ENCODE results near the gene ABCB8.
A peak's percentile ranks its signal among the peaks of the same experiment; 100 is the strongest.

Gene ABCB8

GRCh38 chr7:151056666-151057505 lies 28.6 kb downstream of the ABCB8 start:
- TF ChIP-seq, protein P1, sequence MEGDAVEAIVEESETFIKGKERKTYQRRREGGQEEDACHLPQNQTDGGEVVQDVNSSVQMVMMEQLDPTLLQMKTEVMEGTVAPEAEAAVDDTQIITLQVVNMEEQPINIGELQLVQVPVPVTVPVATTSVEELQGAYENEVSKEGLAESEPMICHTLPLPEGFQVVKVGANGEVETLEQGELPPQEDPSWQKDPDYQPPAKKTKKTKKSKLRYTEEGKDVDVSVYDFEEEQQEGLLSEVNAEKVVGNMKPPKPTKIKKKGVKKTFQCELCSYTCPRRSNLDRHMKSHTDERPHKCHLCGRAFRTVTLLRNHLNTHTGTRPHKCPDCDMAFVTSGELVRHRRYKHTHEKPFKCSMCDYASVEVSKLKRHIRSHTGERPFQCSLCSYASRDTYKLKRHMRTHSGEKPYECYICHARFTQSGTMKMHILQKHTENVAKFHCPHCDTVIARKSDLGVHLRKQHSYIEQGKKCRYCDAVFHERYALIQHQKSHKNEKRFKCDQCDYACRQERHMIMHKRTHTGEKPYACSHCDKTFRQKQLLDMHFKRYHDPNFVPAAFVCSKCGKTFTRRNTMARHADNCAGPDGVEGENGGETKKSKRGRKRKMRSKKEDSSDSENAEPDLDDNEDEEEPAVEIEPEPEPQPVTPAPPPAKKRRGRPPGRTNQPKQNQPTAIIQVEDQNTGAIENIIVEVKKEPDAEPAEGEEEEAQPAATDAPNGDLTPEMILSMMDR (IDR thresholded peaks at IDR 0.05; ENCODE audit: low read depth, low read length, missing control alignments) = no peak
- peak overlapping the region; percentile 83 for H3K4me3 ChIP-seq (replicated peaks; ENCODE audit: low read depth, low read length)
- DNase-seq (ENCODE audit: extremely low read depth, low read depth) = no peak

GRCh38 chr7:151057506-151057988 lies 29.3 kb downstream of the ABCB8 start, which contains the start of gene CDK5:
Gene CDK5 (minus strand): TSS chr7:151057897. CDS start chr7:151057848, 49 bp downstream.
- peak within 1 kb of the TSS; percentile 83 for H3K4me3 ChIP-seq (replicated peaks; ENCODE audit: low read depth, low read length)
- no peak for DNase-seq (ENCODE audit: extremely low read depth, low read depth)
- TF ChIP-seq, protein P1 (IDR thresholded peaks at IDR 0.05; ENCODE audit: low read depth, low read length, missing control alignments) = no peak

GRCh38 chr7:151057989-151058780 lies 29.9 kb downstream of the ABCB8 start:
- DNase-seq (ENCODE audit: extremely low read depth, low read depth) = peak; percentile 98
- TF ChIP-seq, protein P1 (IDR thresholded peaks at IDR 0.05; ENCODE audit: low read depth, low read length, missing control alignments) = no peak
- H3K4me3 ChIP-seq (replicated peaks; ENCODE audit: low read depth, low read length) = peak overlapping the region; percentile 83

DNA sequence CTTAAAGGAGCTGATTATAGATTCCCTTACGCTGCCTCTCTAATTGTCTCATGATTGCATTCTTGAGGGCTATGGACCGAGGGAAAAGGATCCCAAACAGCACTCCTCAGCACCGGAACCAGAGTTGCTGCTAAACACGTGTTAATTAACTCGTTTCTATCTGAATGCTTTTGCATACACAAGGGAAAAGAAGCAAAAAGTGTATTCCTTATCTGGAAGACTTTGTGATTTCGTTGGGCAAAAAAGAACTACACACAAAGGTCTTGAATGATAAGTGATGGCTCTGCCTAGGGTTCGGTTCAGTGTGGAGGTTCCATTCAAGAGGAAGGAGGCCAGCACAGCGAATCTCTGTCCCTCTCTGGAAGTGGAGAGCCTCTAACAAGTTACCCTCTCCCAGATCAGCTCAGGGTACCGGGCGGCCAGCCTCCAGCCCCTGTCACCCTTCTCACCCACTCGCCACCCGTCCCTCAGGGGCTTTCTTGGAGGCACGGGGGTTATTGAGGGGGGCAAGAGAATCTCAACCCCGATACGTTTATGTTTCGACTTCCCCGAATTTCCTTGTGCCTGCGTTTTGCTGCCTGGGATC lies 30.6 kb downstream of the ABCB8 start:
- no peak for DNase-seq (ENCODE audit: extremely low read depth, low read depth)
- TF ChIP-seq, protein P1 (IDR thresholded peaks at IDR 0.05; ENCODE audit: low read depth, low read length, missing control alignments) = no peak
- peak overlapping the region; percentile 83 for H3K4me3 ChIP-seq (replicated peaks; ENCODE audit: low read depth, low read length)

DNA sequence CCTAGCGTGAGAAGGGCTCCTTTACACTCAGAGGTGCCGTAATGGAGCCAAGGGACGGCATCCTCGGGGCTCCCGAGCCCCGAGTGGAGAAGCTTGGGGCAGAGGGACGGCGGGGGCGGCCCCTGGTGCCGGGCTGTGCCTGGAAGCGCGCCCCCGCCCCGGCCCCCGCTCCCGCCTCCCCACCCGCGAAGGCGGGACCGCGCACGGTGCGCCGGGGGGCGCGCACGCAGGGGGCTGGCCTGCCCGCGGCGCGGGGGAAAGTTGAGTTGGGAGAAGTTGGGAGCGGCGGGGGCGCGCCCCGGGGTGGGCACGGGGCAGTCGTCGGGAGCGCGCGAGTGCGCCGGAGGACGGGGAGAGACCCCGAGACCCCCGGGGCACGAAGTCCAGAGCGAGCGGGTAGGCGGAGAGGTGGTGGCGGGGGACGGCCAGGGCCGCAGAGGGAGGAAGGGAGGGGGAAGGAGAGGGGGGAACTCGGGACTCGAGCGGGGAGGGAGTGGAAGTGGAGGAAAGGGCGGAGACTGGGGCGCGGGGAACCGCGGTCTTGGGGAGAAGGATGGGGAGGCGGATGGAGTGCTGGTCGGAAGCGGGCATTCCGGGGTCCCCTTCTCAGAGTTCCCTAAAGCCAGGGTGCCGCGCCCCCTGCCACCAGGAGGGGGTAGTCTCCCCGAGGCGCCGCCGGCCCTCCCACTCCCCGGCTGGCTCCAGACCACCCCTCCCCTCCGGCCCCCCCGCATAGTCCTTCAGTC lies 31.3 kb downstream of the ABCB8 start, which contains the start of gene SLC4A2:
Gene SLC4A2, plus strand, starts transcription at position 223 of the 746 bp plus-strand sequence. CDS start 2,399 bp downstream, outside the sequence.
- TF ChIP-seq, protein P1 (IDR thresholded peaks at IDR 0.05; ENCODE audit: low read depth, low read length, missing control alignments) = peak; percentile 51
- H3K4me3 ChIP-seq (replicated peaks; ENCODE audit: low read depth, low read length) = peak within 1 kb of the TSS; percentile 83
- no peak for DNase-seq (ENCODE audit: extremely low read depth, low read depth)

- DNase-seq (ENCODE audit: extremely low read depth, low read depth) = no peak
- peak overlapping the region; percentile 83 for H3K4me3 ChIP-seq (replicated peaks; ENCODE audit: low read depth, low read length)
- TF ChIP-seq, protein P1 (IDR thresholded peaks at IDR 0.05; ENCODE audit: low read depth, low read length, missing control alignments) = no peak
Measured at GRCh38 chr7:151060113-151060415, 31.8 kb downstream of the ABCB8 start.
